Epidermal melanocyte (primary cell): ENCODE measurements around the gene JPH3.

Experiments
- DNase-seq: peaks from one replicate; pipeline ENCODE4 v3.0.0; 2011; ENCODE audit warnings: low spot score; ENCODE audit not compliant: insufficient read length

The JPH3 gene

GRCh38 chr16:87736008-87736382 is 133.7 kb downstream of the JPH3 start:
- DNase-seq, result no peak

GRCh38 chr16:87739801-87740200 is 137.5 kb downstream of the JPH3 start:
- DNase-seq, result no peak

- DNase-seq, result no peak
Measured at GRCh38 chr16:87740441-87740840, 138.1 kb downstream of the JPH3 start.

GRCh38 chr16:87740909-87741424 is 138.7 kb downstream of the JPH3 start:
- no peak for DNase-seq

GRCh38 chr16:87741700-87742415 is 139.6 kb downstream of the JPH3 start:
- no peak for DNase-seq

GRCh38 chr16:87742781-87743490 is 140.6 kb downstream of the JPH3 start:
- no peak for DNase-seq

- no peak for DNase-seq
Measured at GRCh38 chr16:87744750-87745514, 142.6 kb downstream of the JPH3 start.

GRCh38 chr16:87746178-87746577 is 143.9 kb downstream of the JPH3 start:
- DNase-seq, result no peak
